ENCODE results near the gene GIMAP5. TPM values are rescaled to one million over a fixed set of nuclear protein-coding genes. Genes with fewer than 3 reads are reported as not detected.

Gene GIMAP5
- polyA plus RNA-seq, 1 donor (not counting 4 experiments of a cell fraction or from before 2014, with no cell fraction given): not detected

GRCh38 chr7:150728609-150729008 lies 8.6 kb upstream of the GIMAP5 start:
- Histone ChIP-seq H3K4me3 (ENCODE audit: control insufficient read depth in 2 of 3, extremely low read depth in 1 of 3, insufficient read depth in 2 of 3, low read depth in 1 of 3, low read length in 3 of 3) (no peak overlapping the region), H3K9ac (ENCODE audit: control insufficient read depth, extremely low read depth, insufficient read depth, low read length) (no peak overlapping the region), H3K36me3 (ENCODE audit: control insufficient read depth in 2 of 2, extremely low read depth in 1 of 2, insufficient read depth in 2 of 2, low read length in 2 of 2) (no peaks in the 10 kb centered on the region), H3K27ac (ENCODE audit: control insufficient read depth, insufficient read depth, low read length) (no peak overlapping the region), H3K9me1 (ENCODE audit: control insufficient read depth, extremely low read depth, insufficient read depth, low read length) (no peaks in the 10 kb centered on the region), H3K4me2 (ENCODE audit: control insufficient read depth, extremely low read depth, insufficient read depth, low read depth, low read length) (no peak overlapping the region), H3K79me2 (ENCODE audit: control insufficient read depth, insufficient read depth, low read length) (no peaks in the 10 kb centered on the region), H3K9me3 (ENCODE audit: control insufficient read depth, low read depth, low read length) (no peaks in the 10 kb centered on the region), H4K20me1 (ENCODE audit: control insufficient read depth, extremely low read depth, insufficient read depth, low read length) (no peaks in the 10 kb centered on the region), H3K27me3 (ENCODE audit: control insufficient read depth, extremely low read depth, insufficient read depth, low read length) (no peaks in the 10 kb centered on the region), H3K4me1 (ENCODE audit: control insufficient read depth, extremely low read depth, insufficient read depth, low read length) (no peaks in the 10 kb centered on the region), H2AFZ (ENCODE audit: control insufficient read depth, low read length) (no peak overlapping the region)
- no peak for DNase-seq (ENCODE audit: low read depth, low spot score)
- dilution Hi-C loops (cut with MboI; ENCODE audit: extremely low pct_ligation_motif_present, low sequenced_read_pairs): no loop called here
- no peak for TF ChIP-seq CTCF (optimal IDR thresholded peaks at IDR 0.05 in 1 of 3, IDR thresholded peaks at IDR 0.05 in 1 of 3, conservative IDR thresholded peaks at IDR 0.05 in 1 of 3; ENCODE audit: extremely low read depth in 1 of 3, insufficient read depth in 2 of 3, low read length in 3 of 3)
- no peak for TF ChIP-seq EZH2 (IDR thresholded peaks at IDR 0.05; ENCODE audit: low read length)
- no peak for FAIRE-seq

- H3K4me1 ChIP-seq (ENCODE audit: control insufficient read depth, extremely low read depth, insufficient read depth, low read length): no peaks in the 10 kb centered on the region
- dilution Hi-C loops (cut with MboI; ENCODE audit: extremely low pct_ligation_motif_present, low sequenced_read_pairs): no loop called here
- H3K9ac ChIP-seq (ENCODE audit: control insufficient read depth, extremely low read depth, insufficient read depth, low read length): no peak overlapping the region
- DNase-seq (ENCODE audit: low read depth, low spot score) (no peak), FAIRE-seq (no peak)
- H3K27ac ChIP-seq (ENCODE audit: control insufficient read depth, insufficient read depth, low read length): no peak overlapping the region
- TF ChIP-seq CTCF (optimal IDR thresholded peaks at IDR 0.05 in 1 of 3, IDR thresholded peaks at IDR 0.05 in 1 of 3, conservative IDR thresholded peaks at IDR 0.05 in 1 of 3; ENCODE audit: extremely low read depth in 1 of 3, insufficient read depth in 2 of 3, low read length in 3 of 3): no peak
- TF ChIP-seq EZH2 (IDR thresholded peaks at IDR 0.05; ENCODE audit: low read length): no peak
- no peaks in the 10 kb centered on the region for H3K27me3 ChIP-seq (ENCODE audit: control insufficient read depth, extremely low read depth, insufficient read depth, low read length)
- no peaks in the 10 kb centered on the region for H3K9me3 ChIP-seq (ENCODE audit: control insufficient read depth, low read depth, low read length)
- H3K79me2 ChIP-seq (ENCODE audit: control insufficient read depth, insufficient read depth, low read length): no peaks in the 10 kb centered on the region
- no peak overlapping the region for H3K4me3 ChIP-seq (ENCODE audit: control insufficient read depth in 2 of 3, extremely low read depth in 1 of 3, insufficient read depth in 2 of 3, low read depth in 1 of 3, low read length in 3 of 3)
- no peak overlapping the region for H2AFZ ChIP-seq (ENCODE audit: control insufficient read depth, low read length)
- H4K20me1 ChIP-seq (ENCODE audit: control insufficient read depth, extremely low read depth, insufficient read depth, low read length): no peaks in the 10 kb centered on the region
- H3K36me3 ChIP-seq (ENCODE audit: control insufficient read depth in 2 of 2, extremely low read depth in 1 of 2, insufficient read depth in 2 of 2, low read length in 2 of 2): no peaks in the 10 kb centered on the region
- H3K4me2 ChIP-seq (ENCODE audit: control insufficient read depth, extremely low read depth, insufficient read depth, low read depth, low read length): no peak overlapping the region
- no peaks in the 10 kb centered on the region for H3K9me1 ChIP-seq (ENCODE audit: control insufficient read depth, extremely low read depth, insufficient read depth, low read length)
Observed at GRCh38 chr7:150731916-150732315, 5.3 kb upstream of the GIMAP5 start.
